HepG2 (cell line): ENCODE data around the gene LOXL3. TPM values are rescaled to one million over a fixed set of nuclear protein-coding genes. Genes with fewer than 3 reads are reported as not detected.

Source experiments
- ARNTL ChIP-seq: sonication (generic); formaldehyde crosslinking; IDR thresholded peaks from 2 replicates; pipeline ENCODE4 v1.4.0; 2020; ENCODE audit warnings: mild to moderate bottlenecking, missing genetic modification reagents
- DMAP1 ChIP-seq: IDR thresholded peaks from 2 replicates; pipeline ENCODE4 v1.6.1; 2016
- HIVEP1 ChIP-seq: sonication (generic); formaldehyde crosslinking; IDR thresholded peaks from 2 replicates; pipeline ENCODE4 v1.4.0; 2020; ENCODE audit warnings: mild to moderate bottlenecking, missing genetic modification reagents
- IKZF4 ChIP-seq: sonication (generic); formaldehyde crosslinking; IDR thresholded peaks from 2 replicates; pipeline ENCODE4 v1.5.1; 2020; ENCODE audit warnings: borderline replicate concordance, mild to moderate bottlenecking, low read depth, missing genetic modification reagents; ENCODE audit errors: not compliant biosample characterization
- IRF1 ChIP-seq: sonication (generic); formaldehyde crosslinking; IDR thresholded peaks from 2 replicates; pipeline ENCODE4 v1.4.0; 2020; ENCODE audit warnings: low read depth, mild to moderate bottlenecking, missing genetic modification reagents
- ONECUT2 ChIP-seq: sonication (generic); formaldehyde crosslinking; IDR thresholded peaks from 2 replicates; pipeline ENCODE4 v1.4.0; 2020; ENCODE audit warnings: missing genetic modification reagents
- PHF5A ChIP-seq: IDR thresholded peaks from one replicate; pipeline ENCODE4 v1.6.1; 2018; ENCODE audit warnings: low read depth, missing genetic modification reagents; ENCODE audit not compliant: unreplicated experiment
- SKI ChIP-seq: fragments of 450-650 bp; IDR thresholded peaks from one replicate; pipeline ENCODE4 v1.6.1; 2018; ENCODE audit warnings: mild to moderate bottlenecking; ENCODE audit not compliant: partially characterized antibody
- SRSF4 ChIP-seq: fragments of 200-400 bp; formaldehyde crosslinking; IDR thresholded peaks from one replicate; pipeline ENCODE4 v1.6.1; 2018; ENCODE audit warnings: mild to moderate bottlenecking, low read depth, low read length, moderate library complexity; ENCODE audit not compliant: poor library complexity, severe bottlenecking
- ZBTB10 ChIP-seq: sonication (generic); formaldehyde crosslinking; IDR thresholded peaks from 2 replicates; pipeline ENCODE4 v1.4.0; 2020; ENCODE audit warnings: missing genetic modification reagents, borderline replicate concordance
- ZBTB38 ChIP-seq: sonication (generic); formaldehyde crosslinking; IDR thresholded peaks from 2 replicates; pipeline ENCODE4 v1.5.1; 2020; ENCODE audit warnings: mild to moderate bottlenecking, missing genetic modification reagents
- ZNF383 ChIP-seq: sonication (generic); formaldehyde crosslinking; IDR thresholded peaks from 2 replicates; pipeline ENCODE4 v1.4.0; 2020; ENCODE audit warnings: missing genetic modification reagents, mild to moderate bottlenecking, borderline replicate concordance
- ZNF44 ChIP-seq: sonication (generic); formaldehyde crosslinking; IDR thresholded peaks from 2 replicates; pipeline ENCODE4 v1.5.1; 2020; ENCODE audit warnings: mild to moderate bottlenecking, missing genetic modification reagents
- ZNF546 ChIP-seq: sonication (generic); formaldehyde crosslinking; conservative IDR thresholded peaks from 2 replicates; pipeline ENCODE4 v1.8.1; 2023; ENCODE audit warnings: mild to moderate bottlenecking, missing genetic modification reagents
- ZNF557 ChIP-seq: sonication (generic); formaldehyde crosslinking; IDR thresholded peaks from 2 replicates; pipeline ENCODE4 v1.4.0; 2020; ENCODE audit warnings: missing genetic modification reagents
- ZNF574 ChIP-seq: sonication (generic); formaldehyde crosslinking; IDR thresholded peaks from 2 replicates; pipeline ENCODE4 v1.4.0; 2020; ENCODE audit warnings: missing genetic modification reagents
- polyA plus RNA-seq, 8 experiments: library from polyadenylated mRNA; depleted of rRNA in 3 of 8; stranded (reverse) in 7 of 8; unstranded in 1 of 8; fragments of >200 nt; fragmentation: Illumina TruSeq in 4 of 8; extraction: Trizol in 4 of 8; gene quantifications; 2 replicates each; pipeline versions ENCODE4 v1.2.1 to v1.2.3, GENCODE V29; 2011 to 2016; ENCODE audit warnings: low read depth in 4 of 8, missing spikeins in 1 of 8, mixed read lengths in 1 of 8; ENCODE audit not compliant: insufficient read depth in 1 of 8
- total RNA-seq, 5 experiments: library from RNA; depleted of rRNA; stranded (reverse); fragments of >200 nt; fragmentation: Illumina TruSeq; extraction: Trizol; gene quantifications; 2 replicates each; pipeline ENCODE4 v1.2.3, GENCODE V29; 2016; ENCODE audit warnings: low read depth in 1 of 5
- TF ChIP-seq, protein P1 (sequence below): sonication (generic); formaldehyde crosslinking; IDR thresholded peaks from 2 replicates; pipeline ENCODE4 v1.8.0; 2022; ENCODE audit warnings: missing genetic modification reagents, low read depth, mild to moderate bottlenecking, borderline replicate concordance
- TF ChIP-seq, protein P2 (sequence below): sonication (generic); formaldehyde crosslinking; IDR thresholded peaks from 2 replicates; pipeline ENCODE4 v1.4.0; 2020; ENCODE audit warnings: mild to moderate bottlenecking, missing genetic modification reagents
- TF ChIP-seq, protein P3 (sequence below): sonication (generic); formaldehyde crosslinking; IDR thresholded peaks from 2 replicates; pipeline ENCODE4 v1.9.0; 2022; ENCODE audit warnings: low read depth, missing genetic modification reagents

The LOXL3 gene
- total and polyA plus RNA-seq, 2 of the 13 experiments (the other 11 are each of a cell fraction or from before 2014, with no cell fraction given): 0.55 to 6.5 TPM

DNA sequence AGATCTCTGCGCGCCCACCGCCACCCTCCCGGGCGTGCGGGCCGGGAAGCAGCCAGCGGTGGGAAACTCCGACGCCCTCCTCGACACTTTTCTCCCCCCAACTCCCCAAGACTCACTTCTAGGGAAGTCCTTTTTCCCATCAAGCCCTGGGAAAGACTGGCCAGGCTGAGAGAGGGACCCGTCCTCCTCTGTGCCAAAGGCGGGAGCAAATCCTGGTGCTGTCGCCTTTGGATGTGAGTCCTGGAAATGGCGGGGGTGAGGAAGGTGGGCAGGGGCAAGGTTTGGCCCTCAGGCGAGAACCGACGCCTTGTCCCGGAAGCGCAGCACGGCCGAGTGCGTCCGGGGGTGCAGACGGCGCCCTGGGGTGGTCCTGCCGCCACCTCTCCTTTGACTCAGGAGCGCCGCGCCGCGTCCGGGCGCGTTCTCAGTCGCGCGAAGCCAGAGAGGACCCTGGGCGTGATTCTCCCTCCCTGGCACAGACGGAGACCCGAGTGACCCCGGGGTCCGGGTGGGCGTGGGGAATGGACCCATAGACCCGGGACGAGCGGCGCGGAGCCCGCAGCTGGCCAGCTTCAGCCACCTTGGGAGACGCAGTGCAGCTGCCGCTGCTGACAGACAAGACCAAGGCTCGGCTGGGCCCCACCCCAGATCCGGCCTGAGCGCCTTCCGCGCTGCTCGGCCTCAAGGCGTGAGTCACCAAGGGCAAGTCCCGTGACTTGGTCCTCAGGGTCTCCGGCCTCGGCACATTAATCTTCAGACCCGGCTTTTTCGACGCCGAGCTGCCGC lies 50.8 kb downstream of the LOXL3 start (continued):
- TF ChIP-seq, protein P1, sequence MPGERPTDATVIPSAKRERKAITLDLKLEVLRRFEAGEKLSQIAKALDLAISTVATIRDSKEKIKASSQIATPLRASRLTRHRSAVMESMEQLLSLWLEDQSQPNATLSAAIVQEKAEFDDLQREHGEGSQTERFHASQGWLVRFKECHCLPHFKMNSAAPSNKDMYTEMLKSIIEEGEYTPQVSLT (CRISPR knock-in tag): no peak
- TF ChIP-seq ZNF557 (0 out of 2 replicates have a peak, but pooled peaks have one; percentile 9), ZBTB10 (CRISPR knock-in tag) (peak; percentile 89; the same call in 1 of the 2 replicates), IRF1 (CRISPR knock-in tag) (no peak), ZBTB38 (CRISPR knock-in tag) (peak; percentile 77), DMAP1 (CRISPR knock-in tag) (peak; percentile 76), ZNF44 (0 out of 2 replicates have a peak, but pooled peaks have one; percentile 10), ARNTL (CRISPR knock-in tag) (peak; percentile 52; the same call in 1 of the 2 replicates), ZNF383 (CRISPR knock-in tag) (0 out of 2 replicates have a peak, but pooled peaks have one; percentile 18), SRSF4 (no peak), PHF5A (CRISPR knock-in tag) (peak; percentile 23), ZNF546 (CRISPR knock-in tag) (no peak; the same call in 1 of the 2 replicates), IKZF4 (CRISPR knock-in tag) (peak; percentile 28), ONECUT2 (CRISPR knock-in tag) (no peak; the same call in 1 of the 2 replicates), HIVEP1 (CRISPR knock-in tag) (no peak), SKI (peak; percentile 48), ZNF574 (CRISPR knock-in tag) (peak; percentile 73)
- TF ChIP-seq, protein P2, sequence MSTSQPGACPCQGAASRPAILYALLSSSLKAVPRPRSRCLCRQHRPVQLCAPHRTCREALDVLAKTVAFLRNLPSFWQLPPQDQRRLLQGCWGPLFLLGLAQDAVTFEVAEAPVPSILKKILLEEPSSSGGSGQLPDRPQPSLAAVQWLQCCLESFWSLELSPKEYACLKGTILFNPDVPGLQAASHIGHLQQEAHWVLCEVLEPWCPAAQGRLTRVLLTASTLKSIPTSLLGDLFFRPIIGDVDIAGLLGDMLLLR: peak; percentile 71
- TF ChIP-seq, protein P3, sequence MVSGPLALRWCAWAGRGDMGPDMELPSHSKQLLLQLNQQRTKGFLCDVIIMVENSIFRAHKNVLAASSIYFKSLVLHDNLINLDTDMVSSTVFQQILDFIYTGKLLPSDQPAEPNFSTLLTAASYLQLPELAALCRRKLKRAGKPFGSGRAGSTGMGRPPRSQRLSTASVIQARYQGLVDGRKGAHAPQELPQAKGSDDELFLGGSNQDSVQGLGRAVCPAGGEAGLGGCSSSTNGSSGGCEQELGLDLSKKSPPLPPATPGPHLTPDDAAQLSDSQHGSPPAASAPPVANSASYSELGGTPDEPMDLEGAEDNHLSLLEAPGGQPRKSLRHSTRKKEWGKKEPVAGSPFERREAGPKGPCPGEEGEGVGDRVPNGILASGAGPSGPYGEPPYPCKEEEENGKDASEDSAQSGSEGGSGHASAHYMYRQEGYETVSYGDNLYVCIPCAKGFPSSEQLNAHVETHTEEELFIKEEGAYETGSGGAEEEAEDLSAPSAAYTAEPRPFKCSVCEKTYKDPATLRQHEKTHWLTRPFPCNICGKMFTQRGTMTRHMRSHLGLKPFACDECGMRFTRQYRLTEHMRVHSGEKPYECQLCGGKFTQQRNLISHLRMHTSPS (CRISPR knock-in tag): peak; percentile 65; the same call in 1 of the 2 replicates
